GM12878 (cell line): ENCODE data around the gene DDX39B. TPM values are rescaled to one million over a fixed set of nuclear protein-coding genes. Genes with fewer than 3 reads are reported as not detected.

Source experiments
- BACH1 ChIP-seq: fragments of 450-650 bp; IDR thresholded peaks from 2 replicates; pipeline ENCODE4 v1.6.1; 2017; ENCODE audit warnings: mild to moderate bottlenecking, borderline replicate concordance
- CREM ChIP-seq: IDR thresholded peaks from 2 replicates; pipeline ENCODE4 v1.6.1; 2014; ENCODE audit warnings: antibody characterized with exemption, low read depth
- CUX1 ChIP-seq: IDR thresholded peaks from 2 replicates; pipeline ENCODE4 v1.6.1; 2012; ENCODE audit warnings: improper control_type of control experiment, low read depth, low read length; ENCODE audit not compliant: insufficient replicate concordance
- DPF2 ChIP-seq: fragments of 450-650 bp; IDR thresholded peaks from 2 replicates; pipeline ENCODE4 v1.6.1; 2017; ENCODE audit warnings: mild to moderate bottlenecking
- EED ChIP-seq: sonication (generic); IDR thresholded peaks from 2 replicates; pipeline ENCODE4 v1.6.1; 2016; ENCODE audit warnings: antibody characterized with exemption, low read depth
- HCFC1 ChIP-seq: fragments of 150-350 bp; IDR thresholded peaks from 2 replicates; pipeline ENCODE4 v1.6.1; 2014; ENCODE audit warnings: low read length
- HSF1 ChIP-seq: fragments of 150-350 bp; IDR thresholded peaks from 2 replicates; pipeline ENCODE4 v1.6.1; 2014; ENCODE audit warnings: mild to moderate bottlenecking, low read depth, low read length
- IRF4 ChIP-seq: IDR thresholded peaks from 2 replicates; pipeline ENCODE4 v1.6.1; 2011; ENCODE audit warnings: low read depth, low read length
- KLF5 ChIP-seq: fragments of 450-650 bp; IDR thresholded peaks from 2 replicates; pipeline ENCODE4 v1.6.1; 2014; ENCODE audit warnings: mild to moderate bottlenecking; ENCODE audit not compliant: partially characterized antibody
- MAX ChIP-seq: IDR thresholded peaks from 2 replicates; pipeline ENCODE4 v1.6.1; 2012; ENCODE audit warnings: low read depth, low read length, improper control_type of control experiment
- MLLT1 ChIP-seq: fragments of 450-650 bp; IDR thresholded peaks from 2 replicates; pipeline ENCODE4 v1.6.1; 2016; ENCODE audit warnings: mild to moderate bottlenecking
- NFYA ChIP-seq: IDR thresholded peaks from 2 replicates; pipeline ENCODE4 v1.6.1; 2011; ENCODE audit warnings: low read depth, mild to moderate bottlenecking, low read length, improper control_type of control experiment, borderline replicate concordance
- NR2F1 ChIP-seq: fragments of 450-650 bp; conservative IDR thresholded peaks from 2 replicates; pipeline ENCODE4 v1.6.1; 2017; ENCODE audit warnings: mild to moderate bottlenecking
- PKNOX1 ChIP-seq: fragments of 450-650 bp; IDR thresholded peaks from 2 replicates; pipeline ENCODE4 v1.6.1; 2016; ENCODE audit warnings: mild to moderate bottlenecking
- POLR2AphosphoS2 ChIP-seq: IDR thresholded peaks from 2 replicates; pipeline ENCODE4 v1.6.1; 2011; ENCODE audit warnings: low read depth, mild to moderate bottlenecking, low read length, improper control_type of control experiment, moderate library complexity
- RAD21 ChIP-seq: IDR thresholded peaks from 2 replicates; pipeline ENCODE4 v1.6.1; 2011; ENCODE audit warnings: mild to moderate bottlenecking, low read depth, low read length, moderate library complexity; ENCODE audit not compliant: insufficient read depth
- RCOR1 ChIP-seq: conservative IDR thresholded peaks from 2 replicates; pipeline ENCODE4 v1.6.1; 2012; ENCODE audit warnings: low read depth, low read length, improper control_type of control experiment
- STAT1 ChIP-seq: fragments of 450-650 bp; conservative IDR thresholded peaks from 2 replicates; pipeline ENCODE4 v1.6.1; 2014; ENCODE audit warnings: antibody characterized with exemption, mild to moderate bottlenecking
- polyA plus RNA-seq, 11 experiments: library from polyadenylated mRNA; depleted of rRNA in 4 of 11; unstranded in 6 of 11; stranded (reverse) in 5 of 11; fragments of >200 nt; fragmentation: Nextera tagmentation in 4 of 11; fragmentation: Illumina TruSeq in 1 of 11; extraction: Ambion mirVana in 4 of 11; extraction: Trizol in 1 of 11; gene quantifications; 1 replicate in 1 of 11; 2 replicates in 10 of 11; pipeline versions ENCODE4 v1.2.1 to v1.2.3, GENCODE V29; 2011 to 2016; ENCODE audit warnings: inconsistent platforms in 2 of 11, missing spikeins in 2 of 11, low read depth in 1 of 11
- total RNA-seq, 4 experiments: library from RNA; depleted of rRNA in 3 of 4; stranded (reverse); fragments of >200 nt in 3 of 4; fragmentation: Illumina TruSeq in 1 of 4; extraction: Trizol in 1 of 4; gene quantifications; 2 replicates each; pipeline versions ENCODE4 v1.2.1 to v1.2.3, GENCODE V29; 2013 to 2021

DDX39B gene
- total and polyA plus RNA-seq, 10 of the 15 experiments (the other 5 are each of a cell fraction or from before 2014, with no cell fraction given) = 271 to 661 (median 330) TPM

- no peak for TF ChIP-seq CUX1
- peak; percentile 39; the same call in 1 of the 2 replicates for TF ChIP-seq DPF2
- no peak for TF ChIP-seq MAX
- TF ChIP-seq KLF5 = no peak
- no peak for TF ChIP-seq BACH1
- TF ChIP-seq CREM = 0 out of 2 replicates have a peak, but pooled peaks have one; percentile 20
- TF ChIP-seq RAD21 = peak; percentile 72
- no peak for TF ChIP-seq HSF1
- no peak for TF ChIP-seq IRF4
- TF ChIP-seq NR2F1 = no peak
- TF ChIP-seq MLLT1 = no peak
- 0 out of 2 replicates have a peak, but pooled peaks have one; percentile 25 for TF ChIP-seq EED
- TF ChIP-seq NFYA = no peak
- TF ChIP-seq POLR2AphosphoS2 = no peak
- TF ChIP-seq STAT1 = no peak
- TF ChIP-seq PKNOX1 = no peak
- TF ChIP-seq RCOR1 = no peak
- no peak for TF ChIP-seq HCFC1
These were observed 47.7 kb downstream of the DDX39B start (continued) for GRCh38 chr6:31493875-31494694.
